Left kidney (tissue), 2 donors: ENCODE data around the gene GPN1. TPM values are rescaled to one million over a fixed set of nuclear protein-coding genes. Genes with fewer than 3 reads are reported as not detected.
"Not testable (repeated sequence)": the region's sequence is repeated elsewhere in the genome, so short reads cannot be mapped to it uniquely, and the experiment has no call there.

Experiments
- DNase-seq: peaks from one replicate; pipeline ENCODE4 v3.0.0-alpha.2; 2013
- polyA plus RNA-seq: library from polyadenylated mRNA; unstranded; fragments of 120-200 nt; gene quantifications from one replicate; pipeline ENCODE4 v1.2.1, GENCODE V29; 2013; ENCODE audit not compliant: insufficient read length

GPN1 gene
- polyA plus RNA-seq, 1 donor: 64.5 TPM

GRCh38 chr2:27667446-27667845, 38.6 kb downstream of the GPN1 start:
- no peak for DNase-seq

GRCh38 chr2:27671235-27671634, 42.4 kb downstream of the GPN1 start:
- no peak for DNase-seq

- no peak for DNase-seq
Measured at GRCh38 chr2:27672723-27673486, 44.1 kb downstream of the GPN1 start.

- no peak for DNase-seq
Measured at GRCh38 chr2:27680571-27680970, 51.7 kb downstream of the GPN1 start.

- DNase-seq: no peak
Measured at GRCh38 chr2:27681841-27682240, 53.0 kb downstream of the GPN1 start.

GRCh38 chr2:27682334-27682771, 53.5 kb downstream of the GPN1 start:
- DNase-seq: not testable (repeated sequence)

GRCh38 chr2:27683390-27684071, 54.7 kb downstream of the GPN1 start:
- DNase-seq: peak; percentile 93

GRCh38 chr2:27685006-27685405, 56.2 kb downstream of the GPN1 start:
- DNase-seq: not testable (repeated sequence)

GRCh38 chr2:27685577-27685976, 56.7 kb downstream of the GPN1 start:
- no peak for DNase-seq

GRCh38 chr2:27687232-27687631, 58.4 kb downstream of the GPN1 start:
- no peak for DNase-seq

- DNase-seq: no peak
Measured at GRCh38 chr2:27689424-27689823, 60.6 kb downstream of the GPN1 start.

- no peak for DNase-seq
Measured at GRCh38 chr2:27690052-27690451, 61.2 kb downstream of the GPN1 start.

- DNase-seq: no peak
Measured at GRCh38 chr2:27697660-27698059, 68.8 kb downstream of the GPN1 start.

Other genes with a start within 250 kb of the GPN1 start
- 19.6 TPM for gene ZNF513, start 248.3 kb upstream of the GPN1 start, polyA plus RNA-seq
- 96.0 TPM for gene PPM1G, start 219.5 kb upstream of the GPN1 start, polyA plus RNA-seq
- gene NRBP1, start 200.4 kb upstream of the GPN1 start, polyA plus RNA-seq: 132 TPM
- 10.7 TPM for gene KRTCAP3, start 186.7 kb upstream of the GPN1 start, polyA plus RNA-seq
- 71.8 TPM for gene IFT172, start 139.3 kb upstream of the GPN1 start, polyA plus RNA-seq
- gene FNDC4, start 133.8 kb upstream of the GPN1 start, polyA plus RNA-seq: 6.8 TPM
- 0.10 TPM for gene GCKR, start 132.2 kb upstream of the GPN1 start, polyA plus RNA-seq
- gene ZNF512, start 46.0 kb upstream of the GPN1 start, polyA plus RNA-seq: 90.0 TPM
- 12.0 TPM for gene CCDC121, start within 50 bp of the GPN1 start, polyA plus RNA-seq
- gene SUPT7L, start 34.6 kb downstream of the GPN1 start, polyA plus RNA-seq: 72.3 TPM
- gene SLC4A1AP, start 34.8 kb downstream of the GPN1 start, polyA plus RNA-seq: 40.4 TPM
- gene MRPL33, start 142.7 kb downstream of the GPN1 start, polyA plus RNA-seq: 147 TPM